ENCODE measurements around the gene DLST.

DLST gene

DNA sequence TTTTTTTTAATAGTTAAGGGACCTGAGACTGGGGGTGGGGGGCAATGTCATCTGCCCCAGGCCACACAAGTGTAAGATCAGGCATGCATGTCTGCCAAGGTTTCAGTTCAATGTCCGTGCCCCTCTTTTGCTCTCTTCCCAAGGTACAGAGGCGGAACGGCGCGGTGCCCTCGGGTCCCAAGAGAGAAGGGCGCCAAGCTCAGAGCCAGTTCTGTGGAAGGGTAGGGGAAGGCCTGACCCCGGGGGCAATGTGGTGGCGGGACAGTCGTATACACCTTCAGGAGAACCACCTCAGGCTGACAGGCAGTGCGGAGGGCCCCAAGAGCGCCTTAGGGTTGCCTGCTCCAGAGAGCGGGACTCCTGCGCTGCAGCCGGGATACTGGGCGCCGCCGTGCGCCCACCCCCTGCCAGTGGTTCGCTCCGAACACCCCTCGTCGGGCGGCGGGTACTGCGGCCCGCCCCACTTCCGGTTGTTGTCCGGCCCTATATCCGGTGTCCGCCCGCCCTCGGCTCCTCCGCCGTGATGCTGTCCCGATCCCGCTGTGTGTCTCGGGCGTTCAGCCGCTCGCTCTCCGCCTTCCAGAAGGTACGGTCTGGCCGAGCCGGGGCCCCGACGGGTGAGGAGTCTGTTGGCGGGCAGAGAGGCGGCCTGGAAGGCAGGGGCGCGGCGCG lies at the start of gene DLST:
Gene DLST (plus strand): TSS at position 486 of the 672 bp plus-strand sequence. CDS start 38 bp downstream, at position 524.
- peak; percentile 74 to 83 for DNase-seq (ENCODE audit: low read depth in 2 of 2)

DNA sequence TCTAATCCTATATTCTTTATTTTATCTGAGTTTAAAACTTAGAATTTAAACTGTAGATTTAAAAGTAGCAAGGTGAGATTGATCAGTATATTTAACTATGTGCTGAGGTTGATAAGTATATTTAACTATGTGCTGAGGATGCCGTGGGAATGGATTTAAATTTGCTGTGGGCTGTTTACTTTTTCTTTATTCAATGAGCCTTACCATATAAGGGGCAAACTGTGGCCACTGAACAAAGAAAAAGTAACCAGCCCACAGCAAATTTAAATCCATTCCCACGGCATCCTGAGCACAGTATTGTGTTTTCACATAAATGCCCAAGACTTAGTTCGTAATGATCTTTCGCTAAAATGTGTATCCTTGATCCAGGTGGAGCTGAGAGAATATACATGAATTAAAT lies 48.9 kb upstream of the DLST start:
- DNase-seq (ENCODE audit: low read depth in 2 of 2) = no peak

DNA sequence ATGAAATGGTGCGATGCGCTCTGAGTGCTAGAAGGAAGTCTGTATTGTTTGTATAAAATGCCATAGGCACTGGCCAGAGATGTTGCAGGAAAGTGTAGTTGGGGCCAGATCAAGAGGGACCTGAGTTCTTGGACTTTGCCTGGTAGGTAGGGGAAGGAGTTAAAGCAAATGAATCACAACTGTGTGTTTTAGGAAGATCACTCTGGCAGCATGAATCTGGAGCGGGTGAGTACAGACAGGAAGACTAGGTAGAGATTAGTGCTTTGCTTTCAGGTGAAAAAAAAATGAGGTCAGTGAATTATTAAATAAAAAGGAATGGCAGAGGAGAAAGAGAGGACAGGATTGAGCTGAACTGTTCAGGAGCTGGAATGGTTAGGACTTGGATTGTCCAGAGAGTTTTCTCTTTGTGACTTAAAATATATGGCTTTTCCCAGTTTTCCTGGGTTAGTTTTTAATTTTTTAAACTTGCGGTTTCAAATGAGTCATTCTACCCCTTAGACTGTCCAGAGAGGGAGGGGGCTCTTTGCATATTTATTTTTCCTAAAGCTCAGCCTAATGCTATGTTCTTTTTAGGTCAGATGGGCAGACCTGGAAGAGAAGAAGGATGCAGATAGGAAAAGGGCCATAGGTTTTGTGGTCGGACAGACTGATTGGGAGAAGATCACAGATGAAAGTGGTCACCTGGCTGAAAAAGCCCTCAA lies 46.9 kb upstream of the DLST start:
- DNase-seq (ENCODE audit: low read depth in 2 of 2) = no peak

DNA sequence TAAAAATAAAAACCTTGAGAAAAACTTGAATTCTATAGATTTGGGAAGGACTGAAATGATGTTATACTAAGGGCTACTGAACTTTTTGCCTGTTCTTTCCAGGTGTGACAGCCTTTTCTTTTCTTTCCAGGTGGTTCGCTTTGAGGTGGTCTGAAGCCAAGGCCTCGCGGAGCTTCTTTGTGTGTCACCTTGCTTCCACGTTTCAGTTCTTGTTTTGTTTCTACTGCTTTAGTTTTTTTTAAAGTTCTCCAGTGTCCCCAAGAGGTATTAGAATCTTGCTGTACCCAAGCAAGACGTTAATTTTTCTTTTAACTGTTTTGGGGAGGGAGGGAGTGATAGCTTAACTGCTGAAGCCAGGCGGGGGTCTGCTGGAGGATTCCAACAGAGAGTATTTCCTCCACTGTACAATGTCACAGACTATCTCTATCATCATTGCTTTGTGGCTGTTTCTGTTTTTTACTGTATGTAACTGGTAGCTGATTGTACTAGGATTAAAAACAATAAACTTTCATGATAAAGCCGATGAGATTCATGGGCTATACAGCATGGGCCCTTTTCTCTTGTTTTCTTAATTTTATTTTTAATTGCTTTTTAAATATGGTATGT lies 46.0 kb upstream of the DLST start:
- no peak for DNase-seq (ENCODE audit: low read depth in 2 of 2)

DNA sequence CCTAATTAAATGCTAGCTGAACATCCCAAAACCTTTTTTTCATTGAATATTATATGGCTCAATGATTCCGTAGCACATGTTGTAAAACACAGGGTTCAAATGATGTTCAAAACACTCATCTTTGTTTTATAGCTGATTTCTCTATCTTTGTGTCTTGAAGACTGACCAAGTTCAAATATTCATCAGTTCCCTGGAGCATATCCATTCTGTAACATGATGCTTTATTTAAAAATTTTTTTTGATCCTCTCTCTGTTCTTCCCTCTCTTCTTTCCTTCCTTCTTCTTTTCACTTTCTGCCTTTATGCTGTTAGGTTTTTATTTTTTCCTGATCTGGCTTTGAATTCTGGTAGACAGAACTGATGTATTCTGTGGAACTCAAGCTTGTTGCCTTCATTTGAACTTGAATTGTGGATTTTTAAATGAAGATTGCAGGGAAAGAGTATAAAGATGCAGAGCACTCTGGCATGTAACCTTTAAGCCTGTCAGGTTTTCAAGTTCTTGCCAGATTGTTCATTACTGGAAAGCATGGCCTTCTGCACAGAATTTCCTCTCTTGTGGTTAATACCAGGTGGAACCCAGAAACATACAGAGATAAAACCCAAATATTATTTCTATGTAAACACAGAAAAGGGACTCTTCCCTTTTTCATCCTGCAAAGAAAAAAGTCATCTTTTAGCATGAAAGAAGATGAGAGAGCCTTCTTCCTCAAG lies 45.3 kb upstream of the DLST start:
- no peak for DNase-seq (ENCODE audit: low read depth in 2 of 2)

DNA sequence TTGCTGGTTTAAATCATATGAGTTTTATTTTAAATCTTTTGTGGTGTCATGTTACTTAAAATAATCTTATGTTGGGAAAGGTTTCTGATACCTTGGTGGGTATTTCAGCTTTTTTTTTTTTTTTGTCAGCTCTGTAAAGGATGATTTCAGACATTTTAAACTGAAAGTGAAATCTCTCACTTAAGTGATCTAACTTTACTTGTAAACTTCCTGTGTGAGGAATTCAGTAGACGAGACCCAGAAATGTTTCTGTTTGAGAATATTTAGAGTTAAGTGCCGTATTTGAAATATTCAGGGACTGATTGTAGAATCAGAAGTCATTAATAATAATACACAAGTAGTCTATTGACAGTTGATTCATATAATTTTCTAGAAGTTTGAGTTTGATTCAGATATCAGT lies 43.5 kb upstream of the DLST start:
- DNase-seq (ENCODE audit: low read depth in 2 of 2) = no peak

DNA sequence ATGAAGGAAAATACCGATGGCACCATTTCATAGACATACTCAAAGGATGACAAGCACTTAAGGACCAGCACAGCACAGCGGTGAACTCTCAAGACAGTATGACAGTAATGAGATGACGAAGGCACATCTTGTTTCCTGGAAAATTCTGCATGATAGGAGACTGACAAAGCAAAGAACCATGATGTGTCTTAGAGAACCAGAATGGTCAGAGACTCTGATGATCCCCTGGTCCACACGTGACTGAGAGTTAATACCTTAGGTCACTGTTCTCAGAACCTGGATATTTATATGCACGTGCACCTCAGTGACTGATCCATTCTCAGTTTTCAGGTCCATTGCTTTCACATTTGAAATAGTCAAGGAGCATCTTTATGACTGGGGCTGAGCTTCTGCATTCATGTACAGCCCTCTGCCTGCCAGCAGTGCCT lies 41.1 kb upstream of the DLST start:
- no peak for DNase-seq (ENCODE audit: low read depth in 2 of 2)

DNA sequence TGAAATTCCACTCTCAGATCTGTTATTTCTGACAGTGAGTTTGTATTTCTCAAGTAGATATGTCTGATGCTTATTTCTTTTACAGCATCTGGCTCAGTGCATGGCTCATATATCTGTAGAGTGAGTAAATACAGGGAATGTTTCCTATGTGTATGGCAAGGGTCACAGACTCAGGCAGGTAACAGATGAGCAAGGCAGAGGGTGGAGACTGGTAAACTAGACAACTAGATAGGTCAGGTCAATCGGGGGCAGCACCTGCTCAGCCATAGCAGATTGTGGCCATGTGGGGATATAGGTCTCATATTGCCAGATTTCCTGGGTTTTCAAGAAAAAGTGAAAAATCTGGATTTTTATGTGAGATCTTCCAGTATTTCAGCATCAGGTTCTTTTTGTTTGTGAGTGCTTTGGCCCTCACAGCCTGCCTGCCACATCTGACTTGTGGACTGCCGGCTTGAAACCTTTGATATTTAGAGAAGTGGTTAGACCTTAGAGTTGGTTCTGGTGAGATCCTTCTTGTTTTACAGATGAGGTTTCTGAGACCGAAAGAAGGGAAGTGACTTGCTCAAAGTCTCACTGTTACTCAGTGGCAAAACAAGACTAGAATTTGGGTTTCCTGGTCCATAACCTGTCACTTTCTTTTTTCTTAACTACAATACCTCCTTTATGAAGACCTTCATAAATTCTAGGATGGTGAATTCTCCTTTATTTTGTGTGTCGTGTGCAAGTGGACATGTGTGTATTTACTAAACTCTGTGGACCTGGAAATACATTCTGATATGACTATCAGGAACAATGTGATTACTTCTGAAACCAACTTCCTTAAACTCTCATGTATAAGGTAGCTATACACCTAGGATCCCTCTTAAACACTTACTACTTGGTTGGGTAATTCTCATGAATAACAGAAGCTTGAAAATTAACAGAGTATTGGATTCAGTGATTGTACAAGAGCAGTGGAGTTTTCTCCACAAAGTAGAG lies 40.2 kb upstream of the DLST start:
- no peak for DNase-seq (ENCODE audit: low read depth in 2 of 2)

DNA sequence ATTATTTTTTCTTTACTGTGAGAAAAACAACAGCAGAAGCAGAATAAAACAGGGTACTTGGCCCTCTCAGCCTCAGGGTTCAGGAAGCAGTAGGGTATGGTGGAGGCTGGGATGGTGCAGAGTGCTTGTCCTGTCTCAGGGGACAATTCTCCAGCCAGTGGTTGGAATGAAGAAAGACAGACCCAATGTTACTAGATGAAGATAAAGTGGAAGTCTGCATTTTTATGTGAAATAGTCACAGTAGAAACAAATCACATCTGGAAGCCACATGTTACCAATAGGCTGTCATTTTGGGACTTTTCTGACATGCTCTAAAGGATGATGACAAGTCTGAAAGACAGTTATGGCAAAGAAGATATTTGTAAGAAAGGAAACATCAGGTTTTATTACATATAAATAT lies 38.1 kb upstream of the DLST start:
- DNase-seq (ENCODE audit: low read depth in 2 of 2) = no peak

DNA sequence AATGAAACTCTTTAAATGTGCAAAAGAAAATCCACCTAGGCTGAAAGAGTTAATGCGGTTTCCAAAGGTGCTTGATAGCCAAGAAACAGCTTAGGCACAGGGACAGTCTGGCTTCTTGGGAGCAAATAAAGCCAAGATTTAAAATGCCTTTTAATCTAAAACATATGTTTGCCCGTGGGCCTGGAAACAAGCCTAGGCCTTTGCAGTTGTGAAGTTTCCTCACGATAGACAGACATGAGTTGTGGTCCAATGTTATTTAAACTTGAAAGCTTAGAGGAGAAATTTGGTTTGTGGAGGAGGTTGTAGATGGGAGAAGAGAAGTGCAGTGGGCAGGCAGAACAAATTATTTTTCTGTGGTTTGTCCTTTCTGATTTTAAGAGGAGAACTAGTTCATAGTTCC lies 35.5 kb upstream of the DLST start:
- DNase-seq (ENCODE audit: low read depth in 2 of 2) = no peak

DNA sequence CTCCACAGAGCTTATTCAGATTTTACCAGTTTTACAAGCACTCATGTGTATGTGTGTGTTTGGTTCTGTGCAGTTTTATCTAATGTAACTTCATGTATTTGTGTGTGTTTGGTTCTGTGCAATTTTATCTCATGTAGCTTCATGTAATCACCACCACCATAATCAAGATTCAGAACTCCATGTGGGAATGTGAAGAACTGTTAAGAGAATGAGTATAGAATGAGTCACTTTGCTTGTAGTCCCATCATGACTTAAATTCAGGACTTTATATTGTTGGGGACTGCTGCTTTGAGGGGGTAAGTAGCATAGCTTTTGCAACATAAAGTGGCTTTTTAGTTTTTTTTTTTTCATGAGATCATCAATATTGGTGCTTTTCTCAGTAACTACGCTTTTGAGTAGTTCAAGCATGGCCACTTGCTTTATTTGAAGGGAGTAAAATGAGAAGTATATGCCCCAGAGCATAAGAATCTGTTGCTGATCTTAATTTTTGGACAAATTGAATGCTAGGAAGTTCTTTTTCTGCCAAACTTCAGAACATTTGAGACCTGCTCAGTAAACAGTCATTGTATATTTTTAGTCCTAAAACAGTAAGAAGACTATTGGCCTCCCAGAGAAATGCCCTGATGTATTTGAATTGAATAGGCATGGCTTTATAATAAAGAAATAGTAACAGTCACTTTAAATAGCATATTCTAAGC lies 34.6 kb upstream of the DLST start:
- no peak for DNase-seq (ENCODE audit: low read depth in 2 of 2)

DNA sequence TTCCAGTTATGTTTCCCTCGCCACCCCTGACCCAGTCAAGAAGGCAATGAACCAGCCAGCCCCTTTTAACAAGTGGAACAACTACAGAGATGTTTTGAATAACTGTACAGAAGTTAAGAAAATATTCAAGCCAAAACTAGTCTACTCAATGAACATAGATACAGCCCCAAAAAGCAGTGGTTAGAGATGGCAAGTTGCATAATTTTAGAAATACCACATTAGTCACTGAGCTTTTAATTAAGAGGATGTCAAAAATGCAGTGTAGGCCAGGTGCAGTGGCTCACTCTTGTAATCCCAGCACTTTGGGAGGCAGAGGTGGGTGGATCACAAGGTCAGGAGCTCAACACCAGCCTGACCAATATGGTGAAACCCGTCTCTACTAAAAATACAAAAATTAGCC lies 32.9 kb upstream of the DLST start:
- DNase-seq (ENCODE audit: low read depth in 2 of 2) = no peak

DNA sequence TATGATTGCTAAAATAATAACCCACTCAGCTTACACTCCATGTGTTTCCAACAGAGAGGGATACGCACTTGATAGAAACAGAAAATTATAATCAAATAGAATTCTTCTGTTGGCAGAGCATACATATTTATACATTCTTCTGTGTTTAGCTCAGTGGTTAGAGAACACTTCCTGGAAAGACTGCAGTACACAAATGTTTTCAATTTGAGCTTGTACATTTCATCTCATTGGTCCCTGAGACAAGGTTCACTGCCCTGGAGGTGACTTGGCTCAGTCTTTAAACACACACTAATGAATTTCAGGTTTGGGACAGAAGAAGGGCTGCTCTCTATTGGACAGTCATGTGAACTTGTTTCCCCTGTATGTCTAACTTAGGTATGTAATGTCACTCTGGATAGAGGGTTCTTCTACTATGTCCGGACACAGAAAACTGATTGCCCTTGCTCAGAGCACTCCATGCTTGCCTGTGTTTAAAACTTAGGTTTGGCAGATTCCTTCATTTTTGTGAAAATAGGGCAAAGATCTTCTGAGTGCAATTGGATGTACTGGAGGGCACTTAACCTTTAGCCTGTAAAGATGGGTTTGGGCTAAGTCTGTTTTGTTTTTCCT lies 28.7 kb upstream of the DLST start:
- no peak for DNase-seq (ENCODE audit: low read depth in 2 of 2)

DNA sequence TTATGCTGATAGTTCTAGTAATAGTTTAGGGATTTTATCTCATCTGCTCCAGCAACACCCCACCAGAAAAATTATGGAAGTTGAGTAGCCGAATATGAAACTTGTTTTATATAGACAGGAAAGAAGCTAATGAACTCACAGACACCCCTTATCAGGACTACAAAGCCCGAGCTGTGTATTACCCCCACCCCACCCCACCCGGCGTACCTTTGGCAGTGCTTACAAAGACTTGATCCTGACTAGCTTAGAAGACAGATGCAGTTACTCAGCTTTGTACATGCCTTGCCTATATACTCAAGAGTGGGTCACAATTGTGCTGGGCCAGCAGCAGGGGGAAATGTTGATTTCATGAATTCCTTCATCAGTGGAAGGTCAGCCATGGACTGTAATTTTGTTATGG lies 28.1 kb upstream of the DLST start:
- DNase-seq (ENCODE audit: low read depth in 2 of 2) = no peak

DNA sequence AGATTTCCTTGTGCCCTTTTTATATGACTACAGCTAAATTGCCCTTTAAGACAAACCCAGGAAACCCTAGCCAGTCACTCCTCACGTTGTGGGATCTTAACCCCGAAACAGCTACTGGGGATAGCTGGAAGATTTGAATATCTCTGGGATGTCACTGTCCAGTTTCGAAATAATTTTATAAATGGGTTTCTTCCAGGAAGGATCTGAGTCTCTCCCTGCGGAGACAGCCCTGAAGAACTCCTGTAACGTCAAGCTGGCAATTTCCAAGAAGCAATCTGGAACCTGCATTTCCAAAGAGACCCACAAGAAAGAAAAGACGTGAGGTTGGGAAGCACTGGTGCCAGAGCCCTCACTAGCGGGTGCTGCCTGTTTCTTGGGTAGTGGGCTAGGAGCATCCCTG lies 26.7 kb upstream of the DLST start:
- DNase-seq (ENCODE audit: low read depth in 2 of 2) = no peak

DNA sequence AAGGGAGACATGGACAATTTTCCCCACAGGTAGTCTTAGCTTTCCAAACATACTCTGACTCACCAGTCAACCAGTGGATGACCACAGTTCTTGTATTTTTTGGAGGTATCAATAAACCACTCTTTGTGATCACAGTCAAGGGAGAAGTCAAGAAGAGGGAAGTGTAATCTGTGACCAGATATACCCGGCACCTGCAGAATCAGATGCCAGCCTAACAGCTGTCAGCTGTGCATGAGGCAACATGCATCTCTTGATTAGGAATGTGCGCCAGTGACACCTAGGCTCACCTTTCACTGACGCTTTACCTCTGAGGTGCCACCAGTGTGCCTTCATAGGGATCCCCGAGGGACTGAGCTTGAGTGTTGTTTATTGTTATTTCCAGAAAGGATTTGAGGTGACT lies 25.8 kb upstream of the DLST start:
- no peak for DNase-seq (ENCODE audit: low read depth in 2 of 2)

DNA sequence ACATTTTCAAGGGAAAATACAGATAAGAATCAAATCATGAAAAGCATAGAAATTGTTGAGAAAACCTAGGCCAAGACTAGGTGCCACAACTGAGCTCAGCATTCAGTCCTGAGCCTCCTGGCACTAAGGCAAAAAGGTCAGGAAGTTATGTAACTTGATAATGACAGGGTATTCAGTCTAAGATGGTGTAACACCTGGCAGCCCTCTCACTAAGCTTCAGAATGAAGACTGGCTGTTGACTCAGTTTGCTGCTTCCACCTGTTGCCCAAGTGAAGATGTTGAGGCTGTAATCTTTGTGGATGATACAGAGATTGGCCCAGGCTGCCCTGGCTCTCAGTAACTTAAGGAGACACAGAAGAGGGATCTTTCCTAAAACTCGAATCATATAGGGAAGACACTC lies 25.4 kb upstream of the DLST start:
- no peak for DNase-seq (ENCODE audit: low read depth in 2 of 2)

DNA sequence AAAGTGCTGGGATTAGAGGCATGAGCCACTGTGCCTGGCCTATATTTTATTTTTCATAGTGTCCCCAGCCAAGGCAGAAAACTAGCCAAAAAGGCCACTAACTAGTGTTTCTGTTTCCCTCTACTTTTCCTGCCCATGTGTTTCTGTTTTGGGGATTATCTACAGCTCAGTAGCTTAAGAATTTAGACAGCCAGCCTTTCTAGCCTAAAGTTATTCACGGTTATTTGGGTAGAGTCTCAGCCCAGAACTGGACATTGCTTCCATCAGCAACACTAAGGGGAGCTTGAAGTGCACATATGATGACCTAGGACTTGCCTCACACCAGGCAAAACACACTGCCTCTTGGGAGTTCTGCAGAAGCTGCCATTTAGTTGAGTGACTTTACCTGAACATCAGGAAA lies 23.7 kb upstream of the DLST start:
- no peak for DNase-seq (ENCODE audit: low read depth in 2 of 2)

DNA sequence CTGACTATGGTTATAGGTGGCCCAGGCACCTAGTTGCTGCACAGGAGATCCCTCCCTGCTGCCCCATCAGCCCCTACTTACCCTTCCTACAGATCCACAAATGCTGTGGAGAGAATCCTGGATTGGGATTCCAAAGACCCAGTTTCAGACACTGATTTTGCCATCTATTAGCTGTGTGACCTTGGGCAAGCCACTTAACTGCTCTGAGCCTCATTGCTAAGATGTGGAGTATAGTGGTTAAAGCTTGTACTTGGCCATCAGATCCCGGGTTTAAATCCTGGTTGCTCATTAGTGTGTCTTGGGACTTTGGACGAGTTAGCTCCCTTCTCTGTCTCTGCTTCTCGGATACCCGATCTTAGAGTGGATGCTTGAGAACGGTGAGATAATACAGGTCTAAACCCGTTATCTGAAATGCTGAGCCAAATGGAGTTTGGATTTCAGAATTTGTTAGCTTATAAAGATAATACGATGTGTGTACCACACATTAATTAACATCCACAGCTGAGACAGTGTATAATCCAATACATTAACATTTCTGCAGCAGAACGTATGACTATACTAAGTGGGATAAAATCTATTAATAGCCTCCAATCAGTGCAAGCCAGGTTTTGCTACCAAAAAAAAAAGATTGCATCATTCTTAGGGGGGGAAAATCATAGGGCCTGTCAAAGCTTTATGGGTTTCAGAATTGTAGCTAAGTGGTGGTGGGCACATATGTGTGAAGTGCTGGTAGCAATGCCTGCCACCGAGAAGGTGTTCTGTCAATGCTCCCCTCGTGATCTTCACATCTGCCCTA lies 21.8 kb upstream of the DLST start:
- no peak for DNase-seq (ENCODE audit: low read depth in 2 of 2)

All from stimulated activated CD4-positive, alpha-beta T cell treated with anti-CD3 and anti-CD28 coated beads, Interleukin-1b, Interleukin-23, amount 100 ng/mL, for 4 hours (primary cell).